HG03354 (cell line): ENCODE results near the gene LENG9.
"Not testable (repeated sequence)": the region's sequence is repeated elsewhere in the genome, so short reads cannot be mapped to it uniquely, and the experiment has no call there.

Source experiments
- ATAC-seq: cut with Tn5 transposase; IDR thresholded peaks from one replicate; pipeline ENCODE4 v1.9.1; 2021; ENCODE audit warnings: mild to moderate bottlenecking; ENCODE audit not compliant: unreplicated experiment, poor library complexity, severe bottlenecking

LENG9 gene

DNA sequence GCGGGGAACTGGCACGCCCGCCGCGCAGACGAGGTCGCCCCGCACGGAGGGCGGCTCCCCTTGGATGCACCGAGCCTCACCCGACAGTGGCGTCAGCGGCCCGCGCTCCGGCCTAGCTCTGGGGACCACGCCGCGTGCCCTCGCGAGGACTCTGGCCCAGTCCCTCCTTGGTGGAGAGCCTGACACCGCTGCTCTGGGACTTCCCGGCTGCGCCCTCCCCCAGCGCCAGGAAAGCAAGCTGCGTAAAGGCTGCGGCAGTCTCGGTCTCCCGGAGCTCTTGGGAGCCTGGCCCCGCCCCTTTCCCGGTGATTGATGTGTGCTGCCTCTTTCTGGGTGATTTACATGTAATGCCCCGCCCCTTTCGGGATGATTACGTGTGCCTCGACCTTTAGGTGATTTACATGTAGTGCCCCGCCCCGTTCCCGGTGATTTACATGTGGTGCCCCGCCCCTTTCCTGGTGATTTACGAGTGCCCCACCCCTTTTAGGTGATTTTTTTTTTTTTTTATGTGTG is at the start of gene LENG9:
Gene LENG9 (minus strand): TSS at position 248 of the 513 bp plus-strand sequence. CDS start 252 bp downstream, outside the sequence.
- peak; percentile 65 for ATAC-seq

DNA sequence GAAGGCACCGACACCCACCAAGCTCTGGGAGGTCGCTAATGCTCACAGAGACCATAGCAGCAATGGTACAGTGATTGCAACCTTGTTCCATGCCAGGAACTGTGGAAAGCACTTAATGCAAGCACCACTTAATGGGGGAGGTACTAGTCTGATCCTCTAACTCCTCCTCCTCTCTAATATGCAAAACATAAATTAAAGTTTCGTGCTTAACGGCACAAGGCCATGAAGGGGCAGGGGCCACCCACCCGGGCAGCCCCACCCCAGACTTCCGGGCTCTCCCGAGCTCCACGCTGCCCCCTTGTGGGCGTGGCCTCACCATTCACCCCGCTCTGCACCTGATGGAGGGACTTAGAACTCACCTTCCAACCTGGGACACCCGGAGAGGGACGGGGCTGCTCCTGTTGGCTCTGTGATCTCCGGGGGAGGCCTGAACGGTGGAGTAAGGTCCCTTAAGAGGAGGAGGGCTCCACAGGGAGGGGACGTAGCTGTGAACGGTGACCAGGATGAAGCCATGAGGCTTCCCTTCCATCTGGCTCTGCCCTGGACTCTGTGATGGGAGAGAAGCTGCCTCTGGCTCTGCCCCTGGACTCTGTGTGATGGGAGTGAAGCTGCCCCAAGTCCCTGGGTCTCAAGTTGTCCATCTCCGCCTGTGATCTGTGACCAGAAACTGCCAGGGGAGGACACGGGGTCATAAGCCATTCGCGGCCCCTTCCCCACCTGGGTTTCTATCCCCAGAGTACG is 45.8 kb upstream of the LENG9 start:
- not testable (repeated sequence) for ATAC-seq

DNA sequence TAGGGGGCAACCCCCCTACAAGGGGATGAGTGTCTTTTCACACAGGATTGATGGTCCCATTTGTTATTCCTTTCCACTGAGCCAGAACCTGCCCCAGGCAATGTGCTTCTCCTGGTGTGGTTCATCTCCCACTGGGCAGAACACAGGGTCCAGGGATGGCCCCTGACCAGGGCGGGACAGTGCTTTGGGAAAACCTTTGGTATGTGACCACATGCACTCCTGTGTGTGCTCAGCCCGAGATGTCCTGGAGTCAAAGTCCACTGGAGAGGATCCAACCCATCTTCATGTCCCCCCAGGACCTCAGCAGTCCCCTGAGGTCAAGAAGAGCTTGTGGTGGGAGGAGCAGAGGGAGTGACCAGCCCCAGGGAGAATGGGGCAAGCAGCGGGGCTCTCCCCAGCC is 44.9 kb upstream of the LENG9 start:
- ATAC-seq: not testable (repeated sequence)

DNA sequence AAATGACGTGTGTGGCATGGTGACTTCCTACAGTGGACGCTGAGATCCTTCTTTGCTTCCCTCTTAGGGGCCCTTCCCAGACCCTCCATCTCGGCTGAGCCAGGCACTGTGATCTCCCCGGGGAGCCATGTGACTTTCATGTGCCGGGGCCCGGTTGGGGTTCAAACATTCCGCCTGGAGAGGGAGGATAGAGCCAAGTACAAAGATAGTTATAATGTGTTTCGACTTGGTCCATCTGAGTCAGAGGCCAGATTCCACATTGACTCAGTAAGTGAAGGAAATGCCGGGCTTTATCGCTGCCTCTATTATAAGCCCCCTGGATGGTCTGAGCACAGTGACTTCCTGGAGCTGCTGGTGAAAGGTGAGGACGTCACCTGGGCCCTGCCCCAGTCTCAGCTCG is 44.2 kb upstream of the LENG9 start:
- no peak for ATAC-seq

DNA sequence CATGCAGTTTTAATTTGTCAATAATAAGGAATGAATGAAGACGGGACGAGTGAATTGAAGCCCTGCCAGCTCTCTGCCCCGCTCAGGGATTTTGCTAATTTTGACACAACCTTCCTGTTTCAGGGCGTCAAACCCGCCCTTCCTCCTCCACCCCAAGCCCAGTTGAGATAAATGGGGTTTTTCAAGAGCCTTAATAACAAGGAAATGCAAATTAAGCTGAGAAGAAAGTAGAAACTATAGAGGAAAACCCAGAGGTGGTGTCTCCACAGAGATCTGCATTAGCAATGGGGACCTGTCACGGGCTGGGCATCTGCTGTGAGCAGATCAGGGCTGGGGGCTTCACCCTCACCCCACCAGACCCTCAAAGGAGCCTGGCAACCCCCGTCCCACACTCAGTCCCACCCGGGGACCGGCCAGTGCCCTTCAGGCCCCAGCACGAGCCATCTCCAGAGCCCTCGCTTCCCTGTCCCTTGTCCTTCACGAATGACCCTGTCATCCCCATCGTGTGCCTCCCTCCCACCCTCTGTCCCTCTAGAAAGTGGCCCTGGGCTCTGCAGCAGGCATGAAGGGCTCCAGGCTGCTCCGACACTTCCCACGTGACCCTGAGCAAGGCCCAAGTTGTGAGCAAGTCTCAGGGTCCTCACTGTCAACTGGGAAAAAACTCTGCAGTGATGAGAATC is 43.6 kb upstream of the LENG9 start:
- not testable (repeated sequence) for ATAC-seq

DNA sequence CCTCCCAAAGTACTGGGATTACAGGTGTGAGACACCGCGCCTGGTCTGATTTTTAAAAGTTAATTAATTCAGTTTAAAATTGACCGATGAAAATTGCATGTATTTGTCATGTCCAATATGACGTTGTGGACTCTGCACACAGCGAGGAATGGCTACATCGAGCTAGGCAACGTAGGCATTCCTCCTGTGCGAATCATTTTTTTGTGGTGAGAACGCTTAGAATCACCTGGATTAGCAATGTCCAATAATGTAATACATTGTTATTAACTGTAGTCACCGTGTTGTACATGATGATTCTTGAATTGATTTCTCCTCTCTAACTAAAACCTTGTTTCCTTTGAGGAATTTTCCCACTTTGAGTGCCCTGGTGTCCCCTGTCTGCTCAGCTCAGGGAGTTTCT is 42.5 kb upstream of the LENG9 start:
- ATAC-seq: no peak

DNA sequence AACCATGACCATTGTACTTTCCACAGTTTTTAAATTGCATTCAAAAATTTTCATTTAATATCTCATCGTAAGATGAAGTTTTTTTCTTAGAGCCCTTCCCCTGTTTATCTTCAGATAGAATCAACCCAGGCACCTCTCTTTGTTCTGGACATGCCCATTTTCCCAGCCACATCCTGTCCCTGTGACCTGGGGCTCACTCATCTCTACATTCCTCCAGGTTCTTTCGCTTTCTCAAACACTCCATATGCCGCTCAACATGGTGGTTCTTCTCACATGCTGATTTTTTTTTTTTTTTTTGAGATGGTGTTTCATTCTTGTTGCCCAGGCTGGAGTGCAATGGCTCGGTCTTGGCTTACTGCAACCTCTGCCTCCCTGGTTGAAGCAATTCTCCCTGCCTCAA is 42.0 kb upstream of the LENG9 start:
- not testable (repeated sequence) for ATAC-seq

DNA sequence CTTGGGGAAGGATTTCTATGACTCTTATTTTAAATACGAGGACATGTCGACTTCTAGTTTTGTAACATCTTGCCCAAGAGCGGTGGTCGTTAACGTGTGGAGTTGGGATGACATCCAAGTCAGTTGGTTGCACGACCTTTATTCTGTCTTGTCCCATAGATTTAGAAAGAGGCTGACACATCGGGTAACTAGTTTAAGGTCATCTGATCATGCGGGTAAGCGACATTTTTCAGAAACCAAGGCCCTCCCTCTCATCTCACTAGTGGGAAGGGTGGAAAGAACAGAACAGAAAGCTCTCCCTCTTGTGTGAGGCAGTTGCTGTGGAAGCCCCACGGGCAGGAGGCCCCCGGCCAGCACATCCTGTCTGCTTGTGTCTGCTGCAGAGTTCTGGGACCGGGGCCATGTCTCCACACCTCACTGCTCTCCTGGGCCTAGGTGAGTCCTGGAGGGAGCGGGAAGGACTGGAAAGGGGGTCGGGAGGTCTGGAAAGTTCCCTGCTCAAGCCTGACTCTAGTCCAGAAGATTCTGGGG is 39.0 kb upstream of the LENG9 start, which contains the start of gene LAIR2:
Gene LAIR2 (plus strand): TSS at position 314 of the 531 bp plus-strand sequence. CDS start 88 bp downstream, at position 402.
- no peak for ATAC-seq

DNA sequence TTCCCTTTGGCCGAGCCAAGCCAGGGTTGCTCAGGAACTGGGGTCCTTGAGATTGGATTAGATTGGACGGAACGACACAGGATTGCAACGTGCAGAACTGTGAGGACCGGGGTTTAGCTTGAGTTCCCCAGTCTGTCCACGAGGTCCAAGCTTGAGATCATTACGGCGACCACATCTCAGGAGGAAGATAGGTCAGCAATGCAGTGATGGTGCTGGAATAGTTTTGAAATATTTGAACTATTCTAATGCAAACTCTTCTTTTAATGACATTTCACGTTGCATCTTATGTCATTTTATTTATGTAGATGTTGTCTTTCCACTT is 34.8 kb upstream of the LENG9 start:
- not testable (repeated sequence) for ATAC-seq

DNA sequence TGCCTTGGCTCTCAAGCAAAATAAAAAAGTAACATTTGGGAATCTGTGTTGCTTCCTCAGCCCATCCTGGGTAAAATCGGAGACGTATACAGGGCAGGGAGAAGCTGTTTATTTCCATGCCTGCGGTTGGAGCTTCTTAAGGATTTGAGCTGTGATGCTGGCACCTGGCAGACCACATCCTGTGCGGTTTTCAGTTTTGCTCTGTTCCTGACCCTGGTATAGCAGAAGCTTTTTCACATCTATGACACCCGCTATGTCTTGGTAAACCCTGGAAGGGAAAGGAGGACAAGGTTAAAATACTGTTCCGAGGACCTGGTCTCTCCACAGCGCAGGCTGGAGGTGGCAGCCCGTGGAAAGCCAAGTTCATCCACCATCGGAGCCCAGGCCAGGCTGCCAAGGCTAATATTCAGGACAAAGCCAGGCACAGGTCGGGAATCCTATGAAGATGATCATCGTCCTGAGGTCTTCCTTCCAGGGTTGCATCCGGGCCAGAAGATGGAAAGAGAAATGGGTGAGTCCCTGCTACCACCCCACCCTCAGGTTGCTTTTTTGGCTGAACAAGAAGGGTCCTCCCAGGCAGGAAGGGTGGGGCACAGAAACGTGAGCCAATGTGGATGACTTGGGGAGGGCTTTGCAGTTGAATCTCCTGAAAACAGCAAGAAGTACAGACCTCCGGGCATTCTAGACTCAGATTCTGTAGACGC is 34.3 kb upstream of the LENG9 start:
- not testable (repeated sequence) for ATAC-seq

DNA sequence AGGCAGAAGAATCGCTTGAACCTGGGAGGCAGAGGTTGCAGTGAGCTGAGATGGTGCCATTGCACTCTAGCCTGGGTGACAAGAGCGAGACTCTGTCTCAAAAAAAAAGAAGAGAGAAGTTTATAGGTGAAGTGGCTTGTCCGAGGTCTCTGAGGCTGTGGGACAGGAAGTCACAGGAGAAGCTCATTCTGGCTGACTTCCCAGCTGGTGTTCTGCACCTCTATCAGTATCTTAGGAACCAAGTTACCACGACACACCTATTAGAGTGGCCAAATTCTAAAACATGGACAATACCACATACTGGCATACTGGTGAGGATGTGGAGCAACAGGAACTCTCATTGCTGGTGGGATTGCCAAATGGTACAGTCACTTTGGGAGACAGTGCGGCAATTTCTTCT is 31.7 kb upstream of the LENG9 start:
- ATAC-seq: not testable (repeated sequence)

DNA sequence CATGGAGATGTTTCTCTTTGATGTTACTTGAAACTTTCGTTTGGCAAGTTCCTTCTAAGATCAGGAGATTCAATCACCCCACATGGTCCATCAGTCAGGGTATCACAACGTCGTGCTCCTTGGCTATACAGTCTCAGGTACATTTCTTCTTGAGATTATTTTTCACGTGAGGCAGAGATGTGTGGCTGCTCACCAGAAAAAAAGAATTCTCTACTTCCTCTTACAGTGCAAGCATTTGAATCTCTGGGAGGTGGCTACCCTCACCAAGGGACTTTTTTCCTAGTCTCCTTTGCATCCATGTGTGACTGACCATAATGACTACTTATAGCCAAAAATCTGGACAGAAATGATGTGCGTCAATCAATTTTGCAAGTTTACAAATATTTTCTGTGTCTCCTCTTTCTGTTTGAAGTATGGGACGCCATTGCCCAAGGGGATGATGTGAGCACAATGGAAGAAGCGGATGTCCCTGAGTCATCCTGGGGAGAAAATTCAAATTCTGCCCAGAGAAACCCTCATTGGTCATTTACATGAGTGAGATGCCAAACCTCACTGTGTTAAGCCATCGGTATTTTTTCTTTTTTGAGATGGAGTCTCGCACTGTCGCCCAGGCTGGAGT is 30.5 kb upstream of the LENG9 start:
- no peak for ATAC-seq

DNA sequence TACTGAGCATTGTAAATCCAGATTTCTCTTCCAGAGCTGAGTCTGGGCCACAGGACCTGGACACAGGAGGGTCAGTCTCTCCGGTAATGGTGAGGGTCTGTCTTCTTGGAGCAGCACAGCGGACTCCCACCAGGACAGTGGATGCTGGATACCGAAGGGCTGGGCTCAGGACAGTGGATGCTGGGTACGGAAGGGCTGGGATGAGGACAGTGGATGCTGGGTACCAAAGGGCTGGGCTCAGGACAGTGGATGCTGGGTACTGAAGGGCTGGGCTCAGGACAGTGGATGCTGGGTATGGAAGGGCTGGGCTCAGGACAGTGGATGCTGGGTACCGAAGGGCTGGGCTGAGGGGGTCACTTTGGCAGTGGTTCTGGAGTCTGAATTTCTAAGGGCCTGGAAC is 29.5 kb upstream of the LENG9 start:
- ATAC-seq: not testable (repeated sequence)

DNA sequence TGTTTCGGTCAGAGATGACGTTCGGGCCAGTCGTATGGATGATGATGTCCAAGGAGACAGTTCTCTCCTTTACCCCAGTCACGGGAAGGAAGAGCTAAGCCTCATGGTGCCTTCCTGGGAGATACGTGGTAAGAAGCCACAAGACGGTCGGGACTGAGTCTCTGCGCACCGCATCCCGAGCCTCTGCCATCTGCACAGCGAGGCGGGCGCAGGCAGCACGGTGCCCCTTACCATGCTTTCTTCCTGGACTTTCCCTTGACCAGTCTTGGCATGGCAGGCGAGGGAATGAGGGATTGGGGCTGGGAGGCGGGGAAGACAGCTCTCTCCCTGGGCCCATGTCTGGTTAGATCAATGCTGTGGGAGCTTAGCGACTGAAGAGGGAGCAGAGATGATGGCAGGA is 29.0 kb upstream of the LENG9 start:
- ATAC-seq: no peak

DNA sequence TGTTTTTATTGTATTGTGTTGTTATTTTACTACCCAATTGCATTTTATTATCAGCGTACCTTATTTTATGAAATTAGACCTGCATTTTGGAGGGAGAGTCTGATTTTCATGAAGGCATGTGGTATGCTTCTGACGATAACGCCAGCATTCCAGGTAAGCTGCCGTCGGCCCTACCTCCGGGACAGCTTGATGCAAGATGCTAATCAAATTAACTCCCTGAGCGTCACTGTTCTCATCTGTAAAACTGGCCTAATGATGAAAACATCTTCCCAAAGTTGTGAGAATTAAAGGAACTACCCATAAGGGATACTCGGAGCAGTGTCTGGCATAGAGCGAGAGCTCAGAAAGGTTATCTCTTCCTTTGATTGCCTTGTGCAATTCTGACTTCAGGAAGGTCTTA is 26.2 kb upstream of the LENG9 start:
- no peak for ATAC-seq

DNA sequence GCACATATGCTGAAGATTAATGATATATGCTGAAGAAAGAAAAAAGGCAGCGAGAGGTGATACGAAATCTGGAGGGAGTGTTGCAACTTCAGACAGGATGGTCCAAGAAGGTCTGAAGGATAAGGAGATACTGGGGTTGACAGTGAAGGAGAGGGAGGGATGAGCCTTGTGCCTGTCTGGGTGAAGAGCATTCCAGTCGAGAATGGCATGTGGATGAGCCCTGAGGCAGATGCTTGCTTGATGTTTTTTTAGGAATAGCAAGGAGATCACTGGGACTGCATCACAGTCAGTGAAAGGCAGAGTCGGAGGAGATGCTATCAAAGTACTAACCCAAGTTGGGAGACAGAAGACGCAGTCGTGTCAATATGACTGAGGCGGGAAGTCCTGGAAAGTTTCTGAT is 25.8 kb upstream of the LENG9 start:
- ATAC-seq: no peak

DNA sequence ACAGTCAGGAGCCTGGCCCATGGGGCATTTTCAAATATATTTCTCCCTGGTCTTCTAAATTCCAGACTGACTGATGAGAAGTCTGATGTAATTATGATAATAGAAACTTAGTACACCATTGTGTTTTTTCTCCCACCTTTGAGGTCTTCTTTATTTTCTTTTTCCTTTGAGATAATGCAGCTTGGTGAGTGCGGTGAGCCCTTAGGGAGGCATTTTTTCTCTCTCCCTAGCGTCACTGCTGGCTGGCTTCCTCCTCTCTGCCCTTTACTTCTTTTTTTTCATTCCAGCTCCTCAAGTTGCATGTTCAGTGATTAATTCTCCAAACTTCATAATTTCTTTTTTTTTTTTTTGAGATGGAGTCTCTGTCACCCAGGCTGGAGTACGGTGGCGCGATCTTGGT is 22.3 kb upstream of the LENG9 start:
- no peak for ATAC-seq

DNA sequence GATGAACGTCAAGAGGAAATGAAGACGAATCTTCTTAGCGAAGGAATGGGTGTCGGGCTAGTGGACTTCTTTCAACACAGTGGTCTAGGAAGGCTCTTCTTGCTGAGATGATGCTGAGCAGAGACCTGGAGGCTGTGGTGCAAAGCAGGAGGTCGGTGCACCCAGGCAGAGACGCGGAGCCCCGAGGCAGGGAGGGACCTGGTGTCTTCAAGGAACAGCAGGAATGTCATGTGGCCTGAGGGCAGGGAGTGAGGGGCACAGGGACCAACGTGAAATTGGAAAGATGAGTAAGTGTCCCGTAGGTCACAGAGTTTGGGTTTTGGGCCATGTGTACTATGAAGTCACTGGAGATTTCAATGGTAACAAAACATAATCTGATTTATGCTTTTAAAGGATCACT is 20.9 kb upstream of the LENG9 start:
- ATAC-seq: no peak

DNA sequence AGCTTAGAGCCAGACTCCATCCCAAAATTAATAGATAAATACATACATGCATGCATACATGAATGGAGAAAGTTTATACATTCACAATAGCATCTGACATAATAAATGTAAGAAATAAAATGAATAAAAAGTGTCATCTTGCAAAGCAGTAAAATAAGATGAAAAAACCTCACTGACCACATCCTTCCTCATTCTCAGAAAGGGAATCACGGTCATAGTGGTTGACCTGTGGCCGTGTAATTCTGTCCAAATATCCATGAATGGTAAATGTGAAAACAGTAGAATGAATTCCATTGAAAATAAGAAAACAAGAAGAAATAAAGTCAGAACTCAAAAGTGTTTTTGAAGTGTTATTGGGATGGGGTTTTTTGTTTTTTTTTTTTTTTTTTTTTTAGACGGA is 19.3 kb upstream of the LENG9 start:
- ATAC-seq: no peak
